GM19397 (cell line): Measurements from ENCODE around the gene C2orf15.
"Not testable (repeated sequence)": the region's sequence is repeated elsewhere in the genome, so short reads cannot be mapped to it uniquely, and the experiment has no call there.

Experiments used
- ATAC-seq: cut with Tn5 transposase; IDR thresholded peaks from one replicate; pipeline ENCODE4 v1.9.1; 2021; ENCODE audit warnings: mild to moderate bottlenecking, moderate library complexity; ENCODE audit not compliant: unreplicated experiment

The C2orf15 gene

DNA sequence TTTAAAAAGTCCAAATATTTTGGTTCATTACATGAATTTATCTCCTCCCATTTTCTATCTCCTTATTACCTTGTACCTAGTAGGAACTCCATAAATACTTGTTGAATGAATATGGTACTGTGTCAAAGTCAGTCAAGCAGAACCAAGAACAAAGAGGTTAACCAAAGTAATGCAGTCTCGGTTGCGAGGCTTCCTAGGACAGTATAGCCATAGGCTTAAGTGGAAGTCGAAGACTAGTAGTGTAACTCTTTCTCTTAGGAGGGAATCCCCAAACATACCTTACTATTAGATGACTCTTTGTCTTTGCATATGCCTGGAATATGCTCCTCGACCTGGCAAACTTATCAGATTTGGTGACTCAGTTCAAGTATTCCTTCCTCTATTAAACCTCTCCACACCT lies 18.1 kb downstream of the C2orf15 start:
- no peak for ATAC-seq

DNA sequence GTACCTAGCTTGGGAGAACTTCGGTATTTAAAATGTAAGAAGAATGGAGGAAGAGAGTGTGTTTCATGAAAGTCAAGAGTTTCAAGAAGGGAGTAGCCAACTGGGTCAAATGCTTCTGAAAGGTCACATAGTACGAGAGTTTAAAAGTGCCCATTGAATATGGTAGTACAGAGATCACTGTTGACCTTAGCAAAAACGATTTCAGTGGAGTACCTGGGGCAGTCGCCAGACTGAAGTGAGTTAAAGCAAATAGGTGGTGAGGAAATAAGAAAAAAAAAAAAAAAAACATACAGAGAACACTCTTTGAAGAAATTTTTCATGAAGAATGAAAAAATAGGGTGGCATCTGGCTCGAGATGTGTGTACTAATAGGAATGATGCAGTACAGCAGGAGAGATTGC lies 24.7 kb downstream of the C2orf15 start:
- ATAC-seq, result no peak

DNA sequence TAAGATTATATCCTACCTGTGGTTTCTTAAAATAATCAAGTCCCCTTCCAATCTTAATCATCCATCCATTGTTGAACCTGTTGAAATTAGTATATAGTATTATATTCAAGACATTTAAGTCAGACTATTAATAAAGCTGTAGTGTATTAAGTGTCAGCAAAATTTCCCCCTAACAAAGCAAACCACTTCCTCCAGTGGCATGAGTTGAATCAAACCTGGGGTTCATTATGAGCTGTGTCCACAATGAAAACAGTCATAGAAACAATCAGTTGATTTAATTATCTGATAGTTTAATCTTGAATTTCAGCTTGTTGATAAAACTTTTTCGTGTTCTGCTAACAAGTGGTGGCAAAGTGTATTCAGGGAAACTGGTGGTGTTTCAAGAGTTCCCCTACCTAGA lies 28.0 kb downstream of the C2orf15 start:
- no peak for ATAC-seq

DNA sequence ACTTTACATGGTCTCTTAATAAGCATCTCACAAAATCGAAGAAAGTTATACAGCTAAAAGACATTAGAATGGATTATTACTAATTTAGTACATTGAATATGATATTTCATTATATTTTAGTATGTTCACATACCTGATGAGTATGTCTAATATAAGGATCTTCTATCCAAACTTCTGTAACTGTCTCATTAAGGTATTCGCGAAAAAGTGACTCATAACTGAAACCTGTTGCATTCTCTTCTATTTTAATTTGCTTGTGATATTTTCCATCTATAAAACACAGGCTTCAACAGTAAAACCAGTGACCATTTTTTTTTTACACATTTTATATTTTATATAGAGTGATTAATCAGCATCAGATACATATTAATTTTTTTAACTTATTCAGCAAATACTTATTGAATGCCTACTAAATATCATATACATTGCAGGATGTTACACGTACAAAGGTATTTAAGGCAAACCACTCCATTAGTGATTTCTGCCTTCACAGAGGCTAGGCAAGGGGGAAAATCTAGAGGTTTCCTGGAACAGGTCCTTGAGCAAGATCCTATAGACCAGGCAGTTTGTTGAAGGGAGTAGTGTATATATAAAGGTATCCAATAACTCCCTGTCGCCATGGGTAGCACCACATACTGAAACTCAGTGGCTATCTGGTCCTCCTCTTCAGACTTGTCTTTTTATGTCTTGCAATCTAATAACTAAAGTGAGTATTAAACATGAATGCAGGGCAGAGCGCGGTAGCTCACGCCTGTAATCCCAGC lies 30.1 kb downstream of the C2orf15 start:
- no peak for ATAC-seq

DNA sequence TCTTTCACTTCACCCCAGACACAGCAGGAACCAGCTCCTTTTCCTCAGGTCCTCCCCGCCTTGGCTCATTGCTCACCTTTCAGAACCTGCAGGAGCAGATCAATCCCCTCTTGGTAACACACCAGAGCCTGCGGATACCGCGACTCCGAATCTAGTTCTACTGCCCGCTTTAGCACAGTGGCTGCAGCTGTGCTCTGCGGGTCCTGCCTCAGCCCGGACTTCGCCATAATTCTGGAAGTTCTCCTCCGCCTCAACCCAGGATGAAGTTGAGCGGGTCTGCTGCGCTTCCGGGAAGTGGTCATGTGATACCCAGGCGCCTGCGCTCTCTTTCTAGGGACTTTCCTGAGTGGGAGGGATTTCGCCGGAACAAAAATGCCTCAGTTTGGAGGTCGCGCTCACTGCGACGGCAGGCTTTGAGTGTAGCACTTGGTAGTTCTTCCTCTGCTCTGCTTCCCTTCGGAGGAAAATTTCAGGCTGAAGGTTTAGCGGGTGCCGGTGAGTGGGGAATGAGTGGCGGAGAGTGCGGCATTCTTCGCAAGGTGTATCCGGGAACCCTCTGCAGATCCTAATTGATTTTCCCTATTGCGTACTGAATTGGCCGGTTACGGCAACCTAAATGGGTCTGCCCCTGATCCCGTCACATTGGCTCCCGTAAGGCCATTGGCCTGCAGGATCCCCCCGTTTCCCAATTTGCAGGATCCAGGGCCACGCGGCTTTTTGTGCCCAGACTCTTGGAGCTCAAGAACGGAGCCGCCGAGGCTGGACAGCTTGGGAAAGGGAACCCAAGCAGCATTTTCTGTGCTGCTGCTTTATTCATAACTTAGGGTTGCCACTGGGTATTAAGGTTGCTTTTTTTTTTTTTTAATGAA lies 39.5 kb downstream of the C2orf15 start, which contains the start of the genes MITD1 and MRPL30:
MITD1 (minus strand) TSS at position 304 of the 869 bp plus-strand sequence; CDS start at position 227, 77 bp downstream.
MRPL30 (plus strand) TSS at position 430 of the 869 bp plus-strand sequence. CDS start 5,020 bp downstream, outside the sequence.
- peak; percentile 92 for ATAC-seq

DNA sequence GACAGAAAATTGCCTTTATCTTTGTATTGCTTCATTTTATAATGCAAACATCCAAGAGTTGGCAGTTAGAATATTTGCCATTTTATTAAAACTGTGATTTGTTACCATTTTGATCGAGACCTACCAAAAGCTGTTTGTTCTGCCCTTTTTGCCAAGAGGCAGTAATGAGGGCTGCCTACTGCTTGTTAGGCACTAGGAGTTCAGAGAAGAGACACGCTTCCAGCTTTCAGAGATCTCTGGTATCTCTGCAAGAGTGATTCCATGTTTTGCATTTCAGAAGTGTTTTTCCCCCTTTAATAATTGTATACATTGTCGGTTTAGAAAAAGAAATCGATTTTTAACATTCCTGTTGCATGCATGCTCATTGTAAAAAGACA lies 40.1 kb downstream of the C2orf15 start:
- ATAC-seq, result no peak

DNA sequence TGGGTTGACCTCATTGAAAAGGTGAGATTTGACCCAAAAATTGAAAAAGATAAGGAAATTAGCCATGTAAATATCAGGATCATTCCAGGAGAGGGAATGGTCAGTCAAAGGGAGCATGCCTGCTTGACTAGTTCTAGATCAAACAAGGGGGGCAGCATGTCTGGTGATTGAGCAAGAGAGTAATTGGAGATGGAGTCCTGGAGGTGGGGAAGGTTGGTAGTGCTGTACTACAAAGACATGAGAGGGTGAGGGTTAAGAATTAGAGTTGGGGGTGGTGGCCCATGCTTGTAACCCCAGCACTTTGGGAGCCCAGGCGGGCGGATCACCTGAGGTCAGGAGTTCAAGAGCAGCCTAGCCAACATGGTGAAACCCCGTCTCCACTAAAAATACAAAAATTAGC lies 41.5 kb downstream of the C2orf15 start:
- no peak for ATAC-seq

DNA sequence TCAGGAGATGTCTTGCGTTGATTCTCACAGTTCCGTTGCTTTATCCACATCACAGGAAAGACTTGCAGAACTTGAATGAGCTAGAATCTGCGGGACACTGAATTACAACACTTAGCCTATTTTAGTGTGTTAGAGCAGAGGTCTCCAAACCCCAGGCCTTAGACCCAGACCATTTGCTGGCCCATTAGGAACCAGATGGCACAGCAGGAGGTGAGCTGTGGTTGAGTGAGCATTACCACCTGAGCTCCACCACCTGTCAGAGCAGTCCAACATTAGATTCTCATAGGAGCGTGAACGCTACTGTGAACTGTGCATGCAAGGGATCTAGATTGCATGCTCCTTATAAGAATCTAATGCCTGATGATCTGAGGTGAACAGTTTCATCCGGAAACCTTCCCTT lies 43.3 kb downstream of the C2orf15 start:
- no peak for ATAC-seq

DNA sequence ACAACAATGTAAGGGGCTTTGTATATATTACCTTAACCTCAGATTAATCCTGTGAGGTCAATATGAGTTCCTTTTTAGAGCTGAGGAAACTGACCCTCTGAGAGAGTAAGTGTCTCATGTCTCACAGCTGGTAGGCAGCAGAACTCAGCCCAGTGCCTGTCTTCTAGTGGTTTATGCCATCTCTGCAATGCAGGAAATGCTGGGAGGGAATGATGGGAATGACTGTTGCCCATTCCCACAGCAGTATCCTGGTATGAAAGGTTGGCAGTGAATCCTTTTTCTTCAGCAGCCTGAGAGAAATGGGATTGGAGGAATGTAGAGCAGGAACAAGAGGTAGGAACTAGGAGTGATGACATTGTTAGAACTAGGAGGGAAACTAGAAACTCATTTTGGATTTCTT lies 45.5 kb downstream of the C2orf15 start:
- ATAC-seq, result no peak

DNA sequence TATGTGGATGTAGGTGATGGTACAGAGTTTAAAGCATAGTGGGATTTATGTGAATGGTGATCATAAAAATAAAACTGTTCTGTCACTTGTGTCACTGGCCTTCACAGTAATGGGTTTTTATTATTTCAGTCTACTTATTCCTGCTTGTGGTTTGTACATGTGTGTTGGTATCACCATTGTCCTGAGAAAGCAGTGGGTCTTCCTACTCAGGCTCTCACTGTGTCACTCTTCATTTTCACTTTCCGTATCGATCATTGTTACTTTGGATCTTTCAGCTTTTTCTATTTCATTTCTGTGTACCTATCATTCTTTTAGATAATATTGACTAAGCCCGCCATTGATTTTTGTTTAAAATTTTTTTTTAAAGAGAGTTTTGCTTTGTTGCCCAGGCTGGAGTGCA lies 46.9 kb downstream of the C2orf15 start:
- ATAC-seq, result no peak

DNA sequence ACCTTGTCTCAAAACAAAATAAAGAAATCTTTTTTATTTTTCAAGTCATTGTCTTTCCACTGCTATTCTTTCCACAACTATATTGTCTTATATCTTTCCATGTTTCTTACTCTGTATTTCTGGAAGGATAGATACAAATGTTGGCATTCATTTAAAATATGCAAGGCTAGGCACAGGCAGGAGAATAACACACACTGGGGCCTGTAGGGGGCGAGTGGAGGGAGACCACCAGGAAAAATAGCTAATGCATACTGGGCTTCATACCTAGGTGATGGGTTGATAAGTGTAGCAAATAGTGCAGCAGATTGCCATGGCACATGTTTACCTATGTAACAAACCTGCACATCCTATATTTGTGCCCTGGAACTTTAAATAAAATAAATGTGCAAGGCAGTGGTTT lies 49.0 kb downstream of the C2orf15 start:
- ATAC-seq, result no peak

DNA sequence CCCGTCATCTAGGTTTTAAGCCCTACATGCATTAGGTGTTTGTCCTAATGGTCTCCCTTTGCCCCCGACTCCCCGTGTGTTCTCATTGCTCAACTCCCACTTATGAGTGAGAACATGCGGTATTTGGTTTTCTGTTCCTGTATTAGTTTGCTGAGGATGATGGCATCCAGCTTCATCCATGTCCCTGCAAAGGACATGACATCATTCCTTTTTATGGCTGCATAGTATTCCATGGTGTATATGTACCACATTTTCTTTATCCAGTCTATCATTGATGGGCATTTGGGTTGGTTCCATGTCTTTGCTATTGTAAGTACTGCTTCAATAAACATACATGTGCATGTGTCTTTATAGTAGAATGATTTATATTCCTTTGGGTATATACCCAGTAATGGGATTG lies 50.9 kb downstream of the C2orf15 start:
- ATAC-seq, result not testable (repeated sequence)

DNA sequence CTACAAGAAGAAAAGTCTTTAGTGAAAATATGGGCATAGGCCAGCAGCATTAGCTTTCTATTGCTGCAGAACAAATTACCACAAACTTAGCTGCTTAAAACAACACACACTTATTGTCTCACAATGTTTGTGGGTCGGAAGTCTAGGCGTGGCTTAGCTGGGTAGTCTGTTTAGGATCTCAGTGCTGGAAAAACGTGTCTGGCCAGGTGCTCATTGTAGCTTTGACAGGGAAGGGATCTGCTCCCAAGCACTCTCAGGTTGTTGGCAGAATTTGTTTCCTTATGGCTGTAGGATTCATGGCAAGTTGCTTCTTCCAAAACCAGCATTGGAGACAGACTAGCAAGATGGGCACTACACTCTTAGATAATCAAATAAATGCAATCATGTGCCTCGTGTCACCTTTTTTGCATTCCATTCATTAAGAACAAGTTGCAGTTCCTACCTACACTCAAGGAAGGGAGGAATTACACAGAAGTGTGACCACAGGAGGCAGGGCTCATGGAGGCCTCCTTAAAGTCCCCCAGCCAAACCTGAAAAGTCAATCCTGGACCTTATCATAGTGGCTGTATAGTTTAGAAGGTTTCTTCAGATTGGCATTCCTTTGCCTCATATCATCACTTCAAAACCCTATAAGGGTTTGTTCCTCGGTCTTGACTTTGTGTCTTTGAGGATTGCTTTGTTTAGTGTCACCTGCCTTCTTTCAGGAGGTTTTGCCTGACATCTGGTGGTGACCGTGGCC lies 56.8 kb downstream of the C2orf15 start:
- ATAC-seq, result no peak

DNA sequence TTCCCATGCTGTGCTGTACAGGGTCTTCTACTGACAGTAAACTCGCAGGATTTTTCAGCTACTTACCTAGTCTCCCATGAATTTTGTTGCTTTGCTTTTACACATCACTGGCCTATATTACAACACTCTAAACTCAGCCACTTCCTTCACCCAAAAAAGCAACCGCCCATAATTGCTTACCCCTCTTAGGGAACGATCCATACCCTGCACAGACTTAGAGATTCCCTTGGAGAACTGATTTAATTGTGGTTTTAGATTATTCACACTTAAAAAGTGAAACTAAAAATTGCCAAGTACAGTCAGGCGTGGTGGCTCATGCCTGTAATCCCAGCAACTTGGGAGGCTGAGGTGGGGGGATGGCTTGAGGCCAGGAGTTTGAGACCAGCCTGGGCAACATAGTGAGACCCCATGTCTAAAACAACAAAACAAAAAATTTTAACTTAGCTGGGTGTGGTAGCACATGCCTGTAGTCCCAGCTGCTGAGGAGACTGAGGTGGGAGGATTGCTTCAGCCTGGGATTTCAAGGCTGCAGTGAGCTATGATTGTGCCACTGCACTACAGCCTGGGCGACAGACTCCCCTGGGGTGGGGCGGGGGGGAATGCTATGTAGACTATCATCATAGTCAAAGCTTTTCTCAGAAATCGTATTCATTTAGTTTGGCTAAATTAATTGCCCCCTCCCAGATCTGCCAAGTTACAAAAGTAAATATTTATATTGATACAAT lies 58.7 kb downstream of the C2orf15 start:
- ATAC-seq, result no peak
